GM12872 (cell line): Measurements from ENCODE around the gene PUS10.

ENCODE experiments used
- TF ChIP-seq, protein P1 (sequence below): IDR thresholded peaks from 3 replicates; pipeline ENCODE4 v1.5.1; 2011; ENCODE audit warnings: low read depth, mild to moderate bottlenecking, low read length, moderate library complexity; ENCODE audit not compliant: insufficient read depth

PUS10 gene

DNA sequence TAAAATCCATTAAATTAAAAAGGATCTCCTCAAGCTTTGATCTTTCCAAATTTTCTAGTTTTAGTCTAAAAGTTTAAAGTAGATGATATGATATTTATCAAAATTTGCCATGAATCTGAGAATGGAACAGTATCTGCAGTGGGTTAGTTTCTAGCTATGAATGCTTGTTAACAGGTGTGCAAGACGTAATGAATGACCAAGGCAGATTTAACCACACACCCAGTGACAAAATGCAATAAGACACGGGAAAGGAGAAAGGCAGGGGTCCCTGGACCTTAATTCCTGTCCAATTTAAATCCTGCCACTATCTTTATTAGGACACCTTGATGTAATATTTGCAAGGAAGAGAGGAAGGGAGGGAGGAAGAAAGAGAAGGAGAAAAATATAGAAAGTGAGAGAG is 31.0 kb downstream of the PUS10 start:
- TF ChIP-seq, protein P1, sequence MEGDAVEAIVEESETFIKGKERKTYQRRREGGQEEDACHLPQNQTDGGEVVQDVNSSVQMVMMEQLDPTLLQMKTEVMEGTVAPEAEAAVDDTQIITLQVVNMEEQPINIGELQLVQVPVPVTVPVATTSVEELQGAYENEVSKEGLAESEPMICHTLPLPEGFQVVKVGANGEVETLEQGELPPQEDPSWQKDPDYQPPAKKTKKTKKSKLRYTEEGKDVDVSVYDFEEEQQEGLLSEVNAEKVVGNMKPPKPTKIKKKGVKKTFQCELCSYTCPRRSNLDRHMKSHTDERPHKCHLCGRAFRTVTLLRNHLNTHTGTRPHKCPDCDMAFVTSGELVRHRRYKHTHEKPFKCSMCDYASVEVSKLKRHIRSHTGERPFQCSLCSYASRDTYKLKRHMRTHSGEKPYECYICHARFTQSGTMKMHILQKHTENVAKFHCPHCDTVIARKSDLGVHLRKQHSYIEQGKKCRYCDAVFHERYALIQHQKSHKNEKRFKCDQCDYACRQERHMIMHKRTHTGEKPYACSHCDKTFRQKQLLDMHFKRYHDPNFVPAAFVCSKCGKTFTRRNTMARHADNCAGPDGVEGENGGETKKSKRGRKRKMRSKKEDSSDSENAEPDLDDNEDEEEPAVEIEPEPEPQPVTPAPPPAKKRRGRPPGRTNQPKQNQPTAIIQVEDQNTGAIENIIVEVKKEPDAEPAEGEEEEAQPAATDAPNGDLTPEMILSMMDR = no peak

DNA sequence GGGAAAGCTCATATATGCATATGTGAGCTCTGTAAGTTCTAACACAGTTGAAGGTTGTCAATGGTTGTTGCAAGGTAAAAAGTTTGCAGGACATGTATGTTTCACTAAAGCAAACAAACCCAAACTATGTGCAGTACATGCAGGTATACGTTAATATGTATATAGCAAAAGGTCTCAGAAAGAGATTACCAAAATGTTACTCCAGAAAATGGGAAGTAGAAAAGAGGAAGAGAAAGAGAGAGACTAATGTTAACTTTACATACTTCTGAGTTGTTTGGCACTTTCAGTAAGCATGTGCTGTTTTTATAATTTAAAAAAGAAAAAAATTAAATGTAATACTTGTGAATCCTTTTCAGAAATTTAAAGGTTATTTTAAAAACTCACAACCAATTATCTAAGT is 33.3 kb downstream of the PUS10 start:
- TF ChIP-seq, protein P1 = no peak

DNA sequence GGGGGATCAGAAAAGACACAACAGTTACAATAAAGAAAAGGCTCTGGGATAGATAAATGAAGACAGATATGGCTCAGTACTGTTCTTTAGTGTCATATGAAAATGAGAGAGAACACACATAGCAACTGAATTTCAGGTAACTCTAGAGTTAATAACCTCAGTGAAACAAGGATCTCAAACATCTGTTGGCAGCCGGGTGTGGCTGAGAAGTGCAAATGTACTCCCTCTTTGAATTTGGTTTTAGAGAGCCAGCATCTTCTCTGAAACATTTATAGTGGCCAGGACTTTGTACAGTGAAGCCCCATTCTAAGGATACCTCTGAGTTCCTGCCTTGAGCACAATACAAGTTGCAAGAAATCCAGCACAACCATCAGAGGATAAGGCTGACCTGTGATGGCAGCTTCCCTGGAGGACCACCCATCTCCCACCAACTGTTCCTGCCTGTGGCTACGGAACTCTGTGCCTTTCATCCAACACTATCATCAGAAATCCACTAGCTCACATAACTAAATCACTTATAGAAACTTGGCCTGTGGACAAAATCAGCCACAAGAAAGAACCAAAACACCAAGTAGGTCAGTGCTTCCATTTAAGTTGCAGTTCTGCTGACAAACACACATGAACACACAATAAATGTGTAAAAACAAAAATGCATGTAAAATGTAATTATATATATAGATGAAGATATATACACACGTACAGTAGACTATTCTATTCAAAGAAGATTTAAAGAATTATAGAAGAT is 37.8 kb downstream of the PUS10 start:
- TF ChIP-seq, protein P1 = no peak

DNA sequence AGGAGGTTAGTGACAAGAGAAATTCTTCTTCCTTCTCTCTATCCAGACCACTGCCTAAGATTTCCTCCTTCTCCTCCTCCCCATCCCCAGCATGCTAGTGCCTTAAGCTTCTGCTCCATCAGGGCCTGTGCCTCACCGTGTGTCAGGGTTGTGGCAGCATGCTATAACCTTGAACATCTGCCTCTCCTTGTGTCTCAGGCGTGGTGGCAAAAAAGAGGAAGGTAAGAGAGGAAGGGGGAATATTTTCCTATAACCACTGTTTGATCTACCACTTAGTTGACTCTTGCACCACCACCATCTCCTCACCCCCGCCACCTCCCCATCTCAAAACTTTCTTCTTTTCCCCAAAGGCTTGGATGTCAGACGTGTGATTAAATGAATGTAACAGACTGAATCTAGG is 38.8 kb downstream of the PUS10 start:
- TF ChIP-seq, protein P1 = no peak

DNA sequence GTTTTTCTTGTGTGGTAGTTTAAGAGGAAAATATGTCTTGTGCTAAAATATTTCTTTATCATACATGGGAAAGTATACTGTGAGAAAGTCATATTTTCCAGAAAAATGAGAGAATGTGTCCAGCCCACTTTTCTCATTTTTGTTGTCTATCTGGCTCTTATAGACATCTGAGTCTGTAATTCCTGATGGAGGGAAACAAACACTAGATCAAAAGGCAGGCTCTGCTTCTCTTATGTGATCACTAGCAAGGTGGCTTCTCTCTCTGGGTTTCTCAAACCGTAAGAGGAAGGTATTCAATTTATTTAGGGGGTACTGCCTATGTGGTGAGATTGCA is 40.5 kb downstream of the PUS10 start:
- TF ChIP-seq, protein P1 = no peak

DNA sequence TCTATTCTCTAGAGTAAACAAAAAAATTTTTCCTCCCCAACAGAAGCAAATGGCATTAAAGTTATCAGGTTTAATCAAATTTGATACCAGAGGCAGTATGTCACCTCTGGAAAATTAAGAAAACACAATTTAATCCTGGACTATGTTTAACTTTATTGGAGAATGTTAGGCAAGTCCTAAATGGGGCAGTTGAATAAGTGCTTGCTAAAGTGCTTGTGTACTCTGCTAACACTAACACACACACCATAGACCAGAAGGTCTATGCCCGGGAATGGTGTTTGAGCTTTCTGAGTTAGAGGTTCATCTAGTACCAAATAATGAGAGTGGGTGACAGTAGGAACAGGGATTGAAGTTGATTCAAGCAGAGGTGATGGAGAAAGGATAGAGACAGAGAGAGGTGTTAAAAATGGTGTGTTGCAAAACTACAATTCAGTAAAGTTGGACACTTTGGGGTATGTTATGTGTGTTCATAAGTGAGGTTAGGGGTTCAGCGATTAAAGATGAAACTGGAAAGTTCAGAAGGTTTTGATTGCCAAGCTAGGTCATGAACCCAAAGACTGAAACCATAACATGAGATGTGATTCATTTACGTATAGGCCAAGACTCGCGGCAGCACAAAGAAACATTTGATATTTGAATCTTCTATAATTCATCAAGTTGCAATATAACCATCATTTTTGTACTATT is 41.0 kb downstream of the PUS10 start:
- TF ChIP-seq, protein P1 = no peak

DNA sequence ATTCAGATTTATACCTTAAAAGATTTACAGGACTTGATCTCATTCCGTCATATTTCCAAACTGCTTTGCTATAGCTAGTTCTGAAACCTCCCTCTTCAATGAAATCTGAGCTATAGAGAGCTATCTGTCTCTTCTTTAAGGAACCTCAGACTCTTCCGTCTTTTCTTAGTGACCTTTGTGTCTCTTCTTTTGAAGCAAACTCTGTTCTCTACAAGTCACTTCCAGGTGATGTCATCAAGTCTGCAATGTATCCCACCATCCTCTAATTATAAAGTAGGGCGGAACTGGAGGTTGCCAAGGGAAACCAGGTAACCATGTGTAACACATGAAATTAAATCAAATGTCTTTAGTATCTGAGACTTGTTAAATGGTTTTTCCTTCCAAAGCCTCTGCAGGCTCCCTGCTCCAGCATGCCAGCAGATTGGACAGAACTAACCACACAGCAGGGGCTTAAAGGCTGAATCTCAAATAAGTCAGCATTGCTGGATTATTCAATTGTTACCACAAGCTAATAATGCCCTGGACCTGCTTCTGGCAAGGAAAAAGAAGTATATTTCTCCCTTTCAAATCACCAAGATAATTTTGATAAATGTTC is 41.7 kb downstream of the PUS10 start:
- TF ChIP-seq, protein P1 = no peak
